ENCODE results near the gene B4GAT1.
"Not testable (repeated sequence)": the region's sequence is repeated elsewhere in the genome, so short reads cannot be mapped to it uniquely, and the experiment has no call there.

The B4GAT1 gene

GRCh38 chr11:66322732-66323427 lies 24.5 kb downstream of the B4GAT1 start:
- DNase-seq (ENCODE audit: low spot score) = no peak

- DNase-seq (ENCODE audit: low spot score) = no peak
Measured at GRCh38 chr11:66321606-66322005, 25.8 kb downstream of the B4GAT1 start.

- DNase-seq (ENCODE audit: low spot score) = not testable (repeated sequence)
Measured at GRCh38 chr11:66320748-66321147, 26.7 kb downstream of the B4GAT1 start.

- DNase-seq (ENCODE audit: low spot score) = not testable (repeated sequence)
Measured at GRCh38 chr11:66320289-66320688, 27.1 kb downstream of the B4GAT1 start.

GRCh38 chr11:66318600-66318970 lies 28.8 kb downstream of the B4GAT1 start:
- no peak for DNase-seq (ENCODE audit: low spot score)

- peak; percentile 75 for DNase-seq (ENCODE audit: low spot score)
Measured at GRCh38 chr11:66317723-66318599, 29.5 kb downstream of the B4GAT1 start.

GRCh38 chr11:66317322-66317722 lies 30.1 kb downstream of the B4GAT1 start:
- no peak for DNase-seq (ENCODE audit: low spot score)

GRCh38 chr11:66316849-66317251 lies 30.6 kb downstream of the B4GAT1 start, which contains the start of gene CD248:
CD248 (minus strand) TSS chr11:66317044; CDS start chr11:66317027, 17 bp downstream.
- peak; percentile 66 for DNase-seq (ENCODE audit: low spot score)

- no peak for DNase-seq (ENCODE audit: low spot score)
Measured at GRCh38 chr11:66315921-66316811, 31.3 kb downstream of the B4GAT1 start.

GRCh38 chr11:66315498-66315885 lies 31.9 kb downstream of the B4GAT1 start:
- no peak for DNase-seq (ENCODE audit: low spot score)

- no peak for DNase-seq (ENCODE audit: low spot score)
Measured at GRCh38 chr11:66314561-66315497, 32.6 kb downstream of the B4GAT1 start.

GRCh38 chr11:66314186-66314501 lies 33.3 kb downstream of the B4GAT1 start:
- DNase-seq (ENCODE audit: low spot score) = no peak

GRCh38 chr11:66313321-66314185 lies 33.9 kb downstream of the B4GAT1 start:
- DNase-seq (ENCODE audit: low spot score) = peak; percentile 75

- peak; percentile 94 for DNase-seq (ENCODE audit: low spot score)
Measured at GRCh38 chr11:66312549-66313320, 34.7 kb downstream of the B4GAT1 start.

- DNase-seq (ENCODE audit: low spot score) = peak; percentile 91
Measured at GRCh38 chr11:66311965-66312548, 35.4 kb downstream of the B4GAT1 start.

- no peak for DNase-seq (ENCODE audit: low spot score)
Measured at GRCh38 chr11:66311470-66311964, 35.9 kb downstream of the B4GAT1 start.

- not testable (repeated sequence) for DNase-seq (ENCODE audit: low spot score)
Measured at GRCh38 chr11:66310803-66311440, 36.5 kb downstream of the B4GAT1 start.

GRCh38 chr11:66310324-66310723 lies 37.1 kb downstream of the B4GAT1 start:
- no peak for DNase-seq (ENCODE audit: low spot score)

Data from D341Med (cell line).